IMR-90 (cell line): ENCODE measurements around the gene DDN. TPM values are rescaled to one million over a fixed set of nuclear protein-coding genes. Genes with fewer than 3 reads are reported as not detected.
A peak's percentile ranks its signal among the peaks of the same experiment; 100 is the strongest.

ENCODE experiments used
- ATAC-seq: fragments of 200-7000 bp; cut with Tn5 transposase; 2 replicates; pipeline ENCODE4 v1.9.1; 2020; ENCODE audit warnings: low read depth, mild to moderate bottlenecking, moderate library complexity
- BruUV-seq: library from RNA; stranded (reverse); fragments of 400-500 nt; replicated peaks from 2 replicates; lab custom pipeline; 2021; lab: Mats Ljungman, UMichigan
- CTCF ChIA-PET: fragments of 300-600 bp; formaldehyde crosslinking; extraction: SDS; loops from one replicate; lab custom pipeline; 2021; ENCODE audit warnings: antibody characterized with exemption; lab: Yijun Ruan, JAX
- POLR2A ChIA-PET: fragments of 300-600 bp; sonication (Branson Sonifier 250); formaldehyde crosslinking; loops from one replicate; lab custom pipeline; 2022; ENCODE audit warnings: antibody characterized with exemption; ENCODE audit not compliant: unreplicated experiment; lab: Charles Lee
- DNase-seq: peaks from one replicate; pipeline ENCODE4 v3.0.0; 2013
- H2AFZ ChIP-seq: replicated peaks from 2 replicates; pipeline ENCODE3; 2013; ENCODE audit warnings: low read length, mild to moderate bottlenecking; ENCODE audit not compliant: poor library complexity
- H2AK5ac ChIP-seq: 2 replicates; pipeline ENCODE4 v1.6.1; 2013; ENCODE audit warnings: low read depth, low read length, inconsistent platforms
- H2AK9ac ChIP-seq: replicated peaks from 2 replicates; pipeline ENCODE3; 2013; ENCODE audit warnings: mild to moderate bottlenecking, low read depth, low read length, moderate library complexity; ENCODE audit not compliant: poor library complexity
- H2BK120ac ChIP-seq: 2 replicates; pipeline ENCODE4 v1.6.1; 2013; ENCODE audit warnings: low read depth, low read length, inconsistent platforms
- H2BK15ac ChIP-seq: 3 replicates; pipeline ENCODE4 v1.6.1; 2013; ENCODE audit warnings: low read depth, low read length, inconsistent platforms
- H2BK20ac ChIP-seq: 2 replicates; pipeline ENCODE4 v1.6.1; 2013; ENCODE audit warnings: low read depth, mild to moderate bottlenecking, inconsistent platforms, low read length, moderate library complexity
- H2BK5ac ChIP-seq: 2 replicates; pipeline ENCODE4 v1.6.1; 2013; ENCODE audit warnings: mild to moderate bottlenecking, low read depth, low read length, inconsistent platforms; ENCODE audit not compliant: poor library complexity, severe bottlenecking
- H3K14ac ChIP-seq: replicated peaks from 2 replicates; pipeline ENCODE4 v1.6.1; 2013; ENCODE audit warnings: low read depth, low read length, inconsistent platforms
- H3K18ac ChIP-seq: 2 replicates; pipeline ENCODE4 v1.6.1; 2013; ENCODE audit warnings: low read depth, low read length, control low read depth
- H3K23ac ChIP-seq: 2 replicates; pipeline ENCODE4 v1.6.1; 2013; ENCODE audit warnings: low read depth, low read length, inconsistent platforms
- H3K27ac ChIP-seq: 2 replicates; pipeline ENCODE4 v1.5.1; 2013; ENCODE audit warnings: mild to moderate bottlenecking, control low read depth, low read length; ENCODE audit not compliant: insufficient read depth
- H3K27me3 ChIP-seq: 2 replicates; pipeline ENCODE4 v1.6.1; 2013; ENCODE audit warnings: low read length; ENCODE audit not compliant: control insufficient read depth, insufficient read depth
- H3K36me3 ChIP-seq: 2 replicates; pipeline ENCODE4 v1.6.1; 2013; ENCODE audit warnings: low read length, mixed read lengths; ENCODE audit not compliant: control insufficient read depth, insufficient read depth
- H3K4ac ChIP-seq: 2 replicates; pipeline ENCODE4 v1.6.1; 2013; ENCODE audit warnings: low read depth, low read length, inconsistent platforms
- H3K4me1 ChIP-seq: 2 replicates; pipeline ENCODE4 v1.6.1; 2013; ENCODE audit warnings: low read length, mixed read lengths; ENCODE audit not compliant: control insufficient read depth, insufficient read depth
- H3K4me2 ChIP-seq: 2 replicates; pipeline ENCODE4 v1.6.1; 2013; ENCODE audit warnings: low read depth, mild to moderate bottlenecking, control low read depth, low read length, moderate library complexity
- H3K4me3 ChIP-seq: 2 replicates; pipeline ENCODE4 v1.5.1; 2013; ENCODE audit warnings: low read depth, mild to moderate bottlenecking, control low read depth, low read length, moderate library complexity; ENCODE audit not compliant: insufficient read depth
- H3K56ac ChIP-seq: 2 replicates; pipeline ENCODE4 v1.6.1; 2013; ENCODE audit warnings: low read length, inconsistent platforms; ENCODE audit not compliant: insufficient read depth; ENCODE audit errors: extremely low read depth
- H3K79me1 ChIP-seq, 2 experiments: 2 replicates each; pipeline ENCODE4 v1.6.1; 2013; ENCODE audit warnings: low read length in 2 of 2, inconsistent platforms in 1 of 2, low read depth in 1 of 2
- H3K9ac ChIP-seq: 2 replicates; pipeline ENCODE4 v1.6.1; 2013; ENCODE audit warnings: low read depth, low read length, control low read depth
- H3K9me1 ChIP-seq: 2 replicates; pipeline ENCODE4 v1.6.1; 2013; ENCODE audit warnings: low read length, inconsistent platforms; ENCODE audit not compliant: insufficient read depth
- H3K9me3 ChIP-seq: 2 replicates; pipeline ENCODE4 v1.6.1; 2013; ENCODE audit warnings: low read length; ENCODE audit not compliant: control insufficient read depth, insufficient read depth
- H4K20me1 ChIP-seq: 2 replicates; pipeline ENCODE4 v1.6.1; 2013; ENCODE audit warnings: low read length, inconsistent platforms; ENCODE audit not compliant: insufficient read depth
- H4K5ac ChIP-seq: 2 replicates; pipeline ENCODE4 v1.6.1; 2013; ENCODE audit warnings: mild to moderate bottlenecking, low read depth, low read length, control low read depth
- H4K8ac ChIP-seq, 2 experiments: 2 replicates each; pipeline ENCODE4 v1.6.1; 2013; ENCODE audit warnings: low read depth in 2 of 2, low read length in 2 of 2, control low read depth in 1 of 2, inconsistent platforms in 1 of 2
- H4K91ac ChIP-seq: 2 replicates; pipeline ENCODE4 v1.6.1; 2013; ENCODE audit warnings: low read depth, low read length, inconsistent platforms; ENCODE audit not compliant: insufficient read depth
- BHLHE40 ChIP-seq: fragments of 150-350 bp; IDR thresholded peaks from 2 replicates; pipeline ENCODE4 v1.6.1; 2016; ENCODE audit warnings: mild to moderate bottlenecking, low read depth, low read length
- CEBPB ChIP-seq: IDR thresholded peaks from 2 replicates; pipeline ENCODE4 v1.6.1; 2012; ENCODE audit warnings: low read depth, low read length, improper control_type of control experiment
- CHD1 ChIP-seq: IDR thresholded peaks from 2 replicates; pipeline ENCODE4 v1.6.1; 2012; ENCODE audit warnings: low read depth, low read length, improper control_type of control experiment
- CTCF ChIP-seq: conservative IDR thresholded peaks from 2 replicates; pipeline ENCODE4 v1.5.1; 2012; ENCODE audit warnings: mild to moderate bottlenecking, low read depth, low read length, improper control_type of control experiment
- ELK1 ChIP-seq: fragments of 150-350 bp; IDR thresholded peaks from 2 replicates; pipeline ENCODE4 v1.6.1; 2016; ENCODE audit warnings: low read depth, mild to moderate bottlenecking, low read length, moderate library complexity, borderline replicate concordance
- FOS ChIP-seq: fragments of 150-350 bp; IDR thresholded peaks from 2 replicates; pipeline ENCODE4 v1.6.1; 2016; ENCODE audit warnings: low read depth, low read length
- MXI1 ChIP-seq: IDR thresholded peaks from 2 replicates; pipeline ENCODE4 v1.6.1; 2012; ENCODE audit warnings: low read depth, mild to moderate bottlenecking, low read length, moderate library complexity, borderline replicate concordance
- NFE2L2 ChIP-seq: fragments of 150-350 bp; IDR thresholded peaks from 2 replicates; pipeline ENCODE4 v1.6.1; 2016; ENCODE audit warnings: low read depth, mild to moderate bottlenecking, low read length
- POLR2A ChIP-seq: IDR thresholded peaks from 2 replicates; pipeline ENCODE4 v1.6.1; 2012; ENCODE audit warnings: mild to moderate bottlenecking, low read depth, low read length
- RAD21 ChIP-seq: IDR thresholded peaks from 2 replicates; pipeline ENCODE4 v1.6.1; 2012; ENCODE audit warnings: low read length, improper control_type of control experiment
- RCOR1 ChIP-seq: IDR thresholded peaks from 2 replicates; pipeline ENCODE4 v1.6.1; 2012; ENCODE audit warnings: mild to moderate bottlenecking, low read length, improper control_type of control experiment; ENCODE audit not compliant: insufficient replicate concordance
- RFX5 ChIP-seq: IDR thresholded peaks from 2 replicates; pipeline ENCODE4 v1.8.0; 2012; ENCODE audit warnings: low read depth, mild to moderate bottlenecking, low read length, moderate library complexity
- SMC3 ChIP-seq: fragments of 150-350 bp; IDR thresholded peaks from 2 replicates; pipeline ENCODE4 v1.6.1; 2016; ENCODE audit warnings: low read depth, mild to moderate bottlenecking, antibody characterized with exemption, low read length, moderate library complexity
- USF2 ChIP-seq: fragments of 150-350 bp; IDR thresholded peaks from 2 replicates; pipeline ENCODE4 v1.6.1; 2017; ENCODE audit warnings: mild to moderate bottlenecking, antibody characterized with exemption, low read length, low read depth
- WGBS, 2 experiments: methylation state at CpG; one replicate each; pipeline versions ENCODE4 v1.1.5 to v1.1.7; 2013; ENCODE audit warnings: missing lambda C conversion rate in 2 of 2; ENCODE audit not compliant: insufficient read length in 1 of 2; ENCODE audit errors: extremely low coverage in 2 of 2; 5-methylcytosine and 5-hydroxymethylcytosine counted together
- dilution Hi-C: fragments of 300-500 bp; cut with HindIII; formaldehyde crosslinking; loops from one replicate; pipeline ENCODE4 v1.14.3; 2018; ENCODE audit warnings: low sequenced_read_pairs; ENCODE audit not compliant: unreplicated experiment
- in situ Hi-C: fragments of 300-500 bp; cut with MboI; formaldehyde crosslinking; loops from 3 replicates; pipeline ENCODE4 v1.14.3; 2019; ENCODE audit warnings: low sequenced_read_pairs, inconsistent platforms, mixed read lengths
- intact Hi-C: fragments of 100-400 bp; cut with micrococcal nuclease; formaldehyde crosslinking; loops from 2 replicates; pipeline ENCODE4 v1.10.0; 2022
- polyA plus RNA-seq, 3 experiments: library from polyadenylated mRNA; depleted of rRNA; stranded (reverse); fragments of >200 nt; gene quantifications; 2 replicates each; pipeline ENCODE4 v1.2.3, GENCODE V29; 2012; ENCODE audit warnings: low replicate concordance in 1 of 3
- total RNA-seq: library from RNA; depleted of rRNA; stranded (reverse); fragments of >200 nt; gene quantifications from 2 replicates; pipeline ENCODE4 v1.2.3, GENCODE V29; 2012

The DDN gene
- total and polyA plus RNA-seq, 2 of the 4 experiments (the other 2 are of a cell fraction) = 0.18 to 0.21 TPM

GRCh38 chr12:48961331-48961730, 37.8 kb downstream of the DDN start:
- no peak overlapping the region for H3K4me2 ChIP-seq
- H3K36me3 ChIP-seq = no peaks in the 10 kb centered on the region
- no peak overlapping the region for H4K8ac ChIP-seq
- 40% methylated on average over 1 of the region's 4 CpGs; no CpG with 5 or more reads in 1 of the 2 experiments for WGBS, 2 experiments
- TF ChIP-seq BHLHE40 = no peak
- no peak for TF ChIP-seq USF2
- TF ChIP-seq NFE2L2 = no peak
- no peak for TF ChIP-seq CHD1
- no peak for TF ChIP-seq CEBPB
- TF ChIP-seq SMC3 = no peak
- no peak for TF ChIP-seq RFX5
- TF ChIP-seq ELK1 = no peak
- no peak for TF ChIP-seq RAD21
- no peak for TF ChIP-seq RCOR1
- TF ChIP-seq POLR2A = no peak
- no peak for TF ChIP-seq FOS
- TF ChIP-seq MXI1 = no peak
- no peak for TF ChIP-seq CTCF
- H2AK9ac ChIP-seq = peak overlapping the region; percentile 15
- H3K23ac ChIP-seq = no peak overlapping the region
- H2BK120ac ChIP-seq = no peak overlapping the region
- no peaks in the 10 kb centered on the region for H3K9me3 ChIP-seq
- intact Hi-C loops = no loop called here
- in situ Hi-C loops = no loop called here
- no peak overlapping the region for H3K14ac ChIP-seq
- 0 out of 2 replicates have a peak, but pooled peaks cover 1% of the 10 kb centered on the region for H3K4me1 ChIP-seq
- ATAC-seq (no peak), DNase-seq (no peak)
- H4K5ac ChIP-seq = no peak overlapping the region
- no peak overlapping the region for H3K4me3 ChIP-seq
- H3K79me1 ChIP-seq = peaks cover 0 to 9% of the 10 kb centered on the region in 2 experiments; a peak in 2 of 4 replicates
- no peak overlapping the region for H3K56ac ChIP-seq
- dilution Hi-C loops = no loop called here
- peaks cover 25% of the 10 kb centered on the region for H3K27me3 ChIP-seq
- H3K4ac ChIP-seq = no peak overlapping the region
- CTCF ChIA-PET = no interaction called here
- no TSS peak for BruUV-seq
- H2AFZ ChIP-seq = peak overlapping the region; percentile 78
- no peak overlapping the region for H3K27ac ChIP-seq
- POLR2A ChIA-PET = no interaction called here
- H2BK15ac ChIP-seq = no peak overlapping the region
- H4K20me1 ChIP-seq = peaks cover 3% of the 10 kb centered on the region; the same call in 1 of the 2 replicates
- no peak overlapping the region for H3K9ac ChIP-seq
- no peak overlapping the region for H2BK20ac ChIP-seq
- H3K9me1 ChIP-seq = no peaks in the 10 kb centered on the region
- H2AK5ac ChIP-seq = no peak overlapping the region
- no peak overlapping the region for H3K18ac ChIP-seq
- no peak overlapping the region for H4K91ac ChIP-seq
- no peak overlapping the region for H2BK5ac ChIP-seq
